Ecto neural progenitor cell (in vitro differentiated cells): ENCODE results near the gene CACNB1.

Source experiments
- DNase-seq: peaks from one replicate; pipeline ENCODE4 v3.0.0-alpha.2; 2018; ENCODE audit warnings: low spot score

CACNB1 gene

DNA sequence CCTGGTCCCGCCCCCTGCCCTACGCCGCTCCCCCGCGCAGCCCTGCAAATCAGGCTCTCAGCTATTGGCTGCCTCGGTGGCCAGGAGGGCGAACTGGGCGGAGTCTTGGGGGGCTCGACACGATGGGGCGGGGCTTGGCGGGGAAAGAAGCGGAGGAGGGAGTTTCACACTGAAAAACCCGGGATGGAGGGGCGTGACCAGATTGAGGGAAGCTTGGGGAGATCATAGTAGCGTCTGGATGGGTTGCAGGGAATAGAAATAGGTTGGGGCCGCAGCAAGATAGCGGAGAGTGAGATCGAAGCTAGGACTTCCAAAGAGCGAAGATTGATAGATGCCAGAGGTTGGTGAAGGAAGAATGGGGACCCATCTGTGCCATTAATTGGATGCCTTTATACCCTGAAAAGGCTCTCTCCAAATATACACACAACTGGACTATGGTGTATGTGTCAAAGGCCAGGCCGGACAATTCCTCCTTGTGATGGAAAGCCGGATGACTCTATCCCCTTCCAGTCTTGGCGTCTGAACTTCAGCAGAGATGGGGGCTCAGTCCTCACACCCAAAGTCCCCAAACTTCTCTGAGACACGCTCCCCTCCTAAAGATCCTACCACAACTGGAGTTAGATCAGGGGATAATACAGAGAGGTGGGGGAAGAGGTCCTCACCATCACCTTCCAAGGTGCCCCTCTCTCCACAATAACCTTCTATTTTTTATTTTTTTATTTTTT, 28.7 kb upstream of the CACNB1 start:
- DNase-seq = peak; percentile 99

DNA sequence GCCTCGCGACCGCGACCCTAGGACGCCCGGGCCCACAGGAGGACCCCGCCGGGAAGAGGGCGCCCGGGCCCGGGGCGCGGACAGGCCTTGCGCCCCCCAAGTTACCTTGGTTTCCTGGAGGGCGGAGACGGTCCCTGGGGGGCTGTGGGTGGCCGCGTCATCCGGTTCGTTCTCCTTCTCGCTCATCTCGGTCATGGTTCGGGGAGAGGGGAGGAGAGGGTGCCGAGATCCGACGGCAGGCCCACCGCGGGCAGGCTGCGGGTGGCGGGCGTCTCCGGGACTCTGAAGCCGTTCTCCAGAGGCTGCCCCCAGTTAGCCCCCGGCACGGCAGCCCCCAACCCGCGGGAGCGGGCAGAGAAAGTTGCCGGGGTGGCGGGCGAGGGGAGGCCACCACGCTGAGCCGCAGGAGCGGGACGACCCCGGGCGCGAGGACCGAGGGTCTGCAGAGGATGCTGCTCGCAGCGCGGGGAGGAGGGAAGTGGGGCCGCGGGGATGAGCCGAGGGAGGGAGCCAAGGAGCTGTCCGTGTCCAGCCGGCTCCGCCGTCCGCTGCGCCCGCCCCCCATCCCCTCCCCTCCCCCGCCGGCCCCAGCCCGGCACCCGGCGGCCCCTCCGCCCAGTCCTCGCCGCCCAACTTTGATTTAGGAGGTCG, 28.0 kb upstream of the CACNB1 start, which contains the start of gene STAC2:
TSS of gene STAC2 (minus strand) at position 638 of the 651 bp plus-strand sequence. CDS start at position 195, 443 bp downstream.
- DNase-seq = no peak

DNA sequence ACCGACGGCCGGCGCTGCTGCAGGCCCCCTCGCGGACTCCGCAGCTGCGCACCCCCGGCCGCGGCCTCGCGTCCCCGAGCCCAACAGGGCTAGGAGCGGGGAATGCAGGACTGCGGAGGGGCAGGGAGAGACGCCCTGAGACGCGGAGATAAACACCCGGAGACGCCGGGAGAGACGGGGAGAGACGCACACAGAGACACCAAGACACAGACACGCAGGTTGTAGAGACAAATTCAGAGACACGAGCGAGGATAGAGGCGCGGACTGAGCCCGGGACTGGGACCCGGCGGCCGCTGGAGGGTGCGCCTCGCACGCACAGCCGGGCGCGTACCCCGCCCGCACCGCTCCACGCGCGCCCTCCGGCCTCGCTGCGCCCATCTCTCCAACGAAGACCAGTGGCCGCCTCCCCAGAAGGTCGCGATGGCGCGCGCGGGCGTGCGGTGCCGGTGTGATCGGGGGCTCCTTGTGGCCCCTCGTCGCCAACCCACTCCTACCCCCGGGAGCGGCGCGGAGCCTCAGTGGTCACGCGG, 27.4 kb upstream of the CACNB1 start:
- DNase-seq = peak; percentile 64

DNA sequence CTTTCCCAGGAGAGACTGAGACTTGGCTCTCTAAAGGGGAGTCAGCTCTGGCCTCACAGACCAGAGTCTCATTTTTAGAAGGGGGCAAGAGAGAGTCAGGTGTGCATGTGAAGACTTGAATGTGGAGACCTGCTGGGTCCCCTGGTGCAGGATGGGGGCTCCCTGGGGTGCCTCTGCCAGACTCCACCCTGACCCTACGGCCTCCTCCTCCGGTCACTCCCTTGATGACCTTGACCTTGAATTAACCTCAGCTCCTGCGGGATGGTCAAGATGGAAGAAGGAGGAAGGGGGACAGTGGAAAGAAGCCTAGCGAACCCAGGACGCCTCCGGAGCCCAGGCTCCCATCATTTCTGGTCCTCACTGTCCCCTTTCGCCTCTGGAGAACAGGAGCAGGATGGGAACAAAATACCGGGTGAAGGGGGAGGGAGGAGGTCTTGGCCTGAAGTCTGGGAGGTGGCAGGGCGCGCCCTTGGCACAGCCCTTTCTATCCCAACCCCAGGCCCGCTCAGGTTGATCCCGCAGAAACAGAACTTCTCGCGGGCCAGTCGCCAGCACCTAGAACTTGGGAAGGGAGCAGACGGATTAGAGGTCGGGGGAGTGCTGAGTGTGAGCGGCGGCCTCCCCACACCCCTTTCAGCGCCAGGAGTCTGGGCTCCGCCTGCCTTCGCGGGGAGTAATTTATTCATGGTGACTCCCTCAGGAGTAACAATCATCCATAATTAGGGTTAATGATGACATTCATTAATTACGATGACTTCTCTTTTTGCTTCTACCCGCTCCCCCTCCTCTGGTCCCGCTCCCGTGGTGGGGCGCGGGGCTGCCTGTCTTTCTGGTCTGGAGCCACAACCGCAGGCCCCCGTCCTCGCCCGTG, 26.7 kb upstream of the CACNB1 start:
- peak; percentile 60 for DNase-seq

DNA sequence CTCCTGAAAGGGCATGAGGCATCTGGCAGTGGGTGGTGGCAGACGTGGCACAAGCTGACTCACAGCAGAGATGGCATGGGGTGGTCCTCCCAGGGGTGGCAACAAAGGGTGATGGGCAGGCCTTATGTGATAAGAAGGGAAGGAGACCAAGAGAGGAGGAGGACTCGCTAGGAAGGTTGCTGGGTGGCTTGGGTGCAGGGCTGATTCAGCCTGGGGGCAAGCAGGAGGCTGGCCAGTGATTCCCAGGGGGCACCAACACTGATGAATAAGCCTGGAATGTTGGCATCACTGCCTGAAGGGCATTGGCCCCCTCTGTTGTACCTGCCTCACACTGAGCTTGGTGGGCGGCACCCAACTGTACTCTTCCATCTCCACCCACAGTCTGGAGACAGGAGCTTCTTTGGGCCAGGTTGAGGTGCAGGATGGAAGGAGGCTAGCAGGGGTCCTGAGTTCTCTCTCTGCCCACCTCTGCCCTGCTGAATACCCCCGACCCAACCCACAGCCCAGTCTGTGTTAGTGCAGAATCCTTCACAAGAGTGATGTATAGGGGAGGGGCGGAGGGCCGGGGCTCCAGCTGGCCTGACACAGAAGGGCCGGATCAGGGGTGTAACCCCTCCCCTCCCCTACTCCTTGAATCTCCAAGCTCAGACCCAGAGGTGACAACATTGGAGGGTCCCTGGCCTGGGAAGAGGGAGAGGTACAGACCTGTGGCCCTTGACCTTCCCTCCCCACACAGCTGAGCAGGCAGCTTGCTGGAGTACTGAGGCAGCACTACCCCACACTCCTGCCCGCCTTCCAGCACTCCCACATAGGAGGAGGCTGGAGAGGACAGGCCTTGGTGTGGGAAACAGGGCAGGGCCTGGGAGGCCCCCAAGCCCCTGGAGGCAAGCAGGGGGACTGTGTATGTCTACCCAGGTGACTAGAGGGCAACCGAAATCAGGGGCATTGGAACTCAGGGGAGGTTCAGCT, 25.7 kb upstream of the CACNB1 start:
- DNase-seq = peak; percentile 53

DNA sequence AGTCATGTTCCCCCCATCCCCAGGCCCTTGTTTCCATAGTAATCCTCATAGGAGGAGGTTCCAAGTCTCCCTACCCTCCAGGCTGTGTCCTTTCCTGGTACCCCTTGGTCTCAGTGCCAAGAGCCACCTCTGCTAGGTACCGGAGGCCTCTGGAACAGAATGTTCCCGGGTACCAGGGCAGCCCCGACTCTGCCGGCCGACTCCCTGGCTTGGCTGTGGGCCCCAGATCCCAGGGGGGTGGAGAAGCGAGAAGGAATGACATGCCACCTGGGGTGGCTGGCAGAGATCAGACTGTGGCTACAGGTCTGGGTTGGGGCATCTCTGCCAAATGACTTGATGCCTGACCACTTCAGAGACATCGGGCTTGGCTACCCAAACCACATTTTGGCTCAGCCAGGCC, 24.7 kb upstream of the CACNB1 start:
- DNase-seq = no peak

DNA sequence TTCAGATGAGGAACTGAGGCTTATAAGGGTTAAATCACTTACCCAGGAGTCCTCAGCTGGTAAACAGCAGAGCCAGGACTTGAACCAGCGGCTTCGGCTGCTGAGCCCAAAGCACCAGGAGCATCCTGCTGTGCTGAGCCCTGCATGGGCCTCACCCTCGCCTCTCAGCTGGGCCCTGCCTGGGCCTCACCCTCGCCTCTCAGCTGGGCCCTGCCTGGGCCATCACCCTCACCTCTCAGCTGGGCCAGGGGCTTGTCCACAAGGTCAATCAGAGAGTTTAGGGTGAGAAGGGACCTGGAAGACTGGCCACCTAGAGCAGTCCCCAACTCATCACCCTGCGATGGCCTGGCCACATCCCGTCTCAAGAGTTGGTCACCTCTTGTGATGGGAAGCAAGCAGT, 24.1 kb upstream of the CACNB1 start:
- no peak for DNase-seq

DNA sequence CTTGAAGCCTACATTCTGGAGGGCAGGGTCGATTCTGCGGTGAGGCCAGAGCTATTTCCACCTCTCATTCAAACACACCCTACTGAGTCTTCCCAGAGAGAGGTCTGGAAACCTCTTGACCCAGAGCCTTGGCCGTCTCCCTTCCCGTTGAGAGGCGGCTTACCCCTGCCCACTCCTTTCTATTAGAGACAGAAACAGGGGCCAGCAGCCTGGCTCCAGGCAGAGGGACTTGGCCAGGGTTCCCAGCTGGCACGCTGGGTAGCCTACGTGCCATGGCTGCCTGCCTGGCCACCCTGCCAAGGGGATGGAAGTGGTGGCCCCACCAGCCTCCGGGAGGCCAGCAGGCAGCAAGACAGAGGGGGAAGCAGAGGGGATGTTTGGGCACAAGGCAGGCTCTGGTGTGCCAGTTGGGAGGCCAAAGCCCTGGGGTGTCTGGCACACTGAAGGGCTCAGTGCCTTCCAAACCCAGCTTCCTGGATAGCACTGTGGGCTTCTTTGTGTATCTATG, 22.2 kb upstream of the CACNB1 start:
- no peak for DNase-seq

DNA sequence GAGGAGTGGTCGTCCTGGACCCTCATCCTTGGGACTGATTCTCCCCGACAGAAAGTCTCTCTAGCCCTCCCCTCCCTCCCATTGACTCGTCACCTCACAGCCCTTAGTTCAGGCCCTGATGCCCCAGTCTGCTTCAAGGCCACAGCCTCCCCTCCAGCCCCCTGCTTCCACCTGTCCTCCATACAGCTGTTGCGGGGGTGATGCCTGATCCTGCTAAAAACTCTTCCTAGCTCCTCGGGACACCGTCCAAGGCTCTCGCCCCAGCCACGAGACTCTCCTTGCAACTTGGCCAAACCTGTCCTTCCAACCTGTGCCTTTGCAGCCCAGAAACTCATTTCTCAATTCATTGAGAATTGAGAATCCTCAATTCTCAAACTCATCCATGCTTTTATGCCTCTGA, 21.4 kb upstream of the CACNB1 start:
- DNase-seq = no peak

DNA sequence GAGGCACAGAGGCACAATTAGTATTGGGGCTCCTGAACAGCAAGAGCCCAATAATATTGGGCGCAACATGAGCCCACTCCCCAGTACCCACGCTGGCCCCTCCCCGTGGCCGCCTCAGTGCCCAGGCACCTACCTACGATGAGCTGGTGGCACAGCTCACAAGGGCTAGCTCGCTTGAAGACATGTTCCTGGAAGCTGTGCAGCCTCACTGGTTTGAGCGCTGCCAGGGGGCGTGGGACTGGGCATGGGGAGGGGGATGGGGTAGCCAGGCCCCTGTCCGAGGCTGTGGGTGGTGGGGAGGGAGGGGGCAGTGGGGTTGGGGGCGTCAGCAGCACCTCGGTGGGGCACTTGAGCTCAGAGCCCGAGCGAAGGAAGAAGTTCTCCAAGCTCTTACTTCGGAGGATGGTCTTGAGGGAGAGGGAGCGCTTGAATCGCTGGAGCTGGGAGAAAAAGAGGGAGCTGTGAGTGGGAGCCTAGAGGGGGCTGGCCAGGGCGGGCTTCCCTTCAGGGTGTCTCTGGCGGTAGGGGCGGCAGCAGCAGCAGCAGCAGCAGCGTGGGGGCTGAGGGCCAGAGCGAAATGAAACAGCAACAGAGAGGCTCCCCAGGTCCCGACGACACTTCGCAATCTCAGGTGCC, 20.4 kb upstream of the CACNB1 start:
- no peak for DNase-seq

DNA sequence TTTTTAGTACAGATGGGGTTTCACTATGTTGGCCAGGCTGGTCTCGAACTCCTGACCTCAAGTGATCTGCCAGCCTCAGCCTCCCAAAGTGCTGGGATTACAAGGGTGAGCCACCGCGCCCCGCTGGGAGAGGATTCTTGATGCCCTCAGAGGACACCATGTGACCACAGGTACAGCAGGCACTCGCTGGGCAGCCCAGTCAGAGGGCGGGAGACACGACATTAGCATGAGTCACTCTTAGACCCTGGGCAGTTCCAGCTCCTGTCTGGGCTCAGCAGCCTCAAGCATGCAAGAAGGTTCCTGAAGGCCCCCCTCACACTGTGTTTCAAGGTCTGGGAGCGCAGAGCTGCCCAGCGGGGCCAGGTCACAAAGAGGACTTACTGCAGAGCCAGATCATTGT, 16.4 kb upstream of the CACNB1 start:
- no peak for DNase-seq

DNA sequence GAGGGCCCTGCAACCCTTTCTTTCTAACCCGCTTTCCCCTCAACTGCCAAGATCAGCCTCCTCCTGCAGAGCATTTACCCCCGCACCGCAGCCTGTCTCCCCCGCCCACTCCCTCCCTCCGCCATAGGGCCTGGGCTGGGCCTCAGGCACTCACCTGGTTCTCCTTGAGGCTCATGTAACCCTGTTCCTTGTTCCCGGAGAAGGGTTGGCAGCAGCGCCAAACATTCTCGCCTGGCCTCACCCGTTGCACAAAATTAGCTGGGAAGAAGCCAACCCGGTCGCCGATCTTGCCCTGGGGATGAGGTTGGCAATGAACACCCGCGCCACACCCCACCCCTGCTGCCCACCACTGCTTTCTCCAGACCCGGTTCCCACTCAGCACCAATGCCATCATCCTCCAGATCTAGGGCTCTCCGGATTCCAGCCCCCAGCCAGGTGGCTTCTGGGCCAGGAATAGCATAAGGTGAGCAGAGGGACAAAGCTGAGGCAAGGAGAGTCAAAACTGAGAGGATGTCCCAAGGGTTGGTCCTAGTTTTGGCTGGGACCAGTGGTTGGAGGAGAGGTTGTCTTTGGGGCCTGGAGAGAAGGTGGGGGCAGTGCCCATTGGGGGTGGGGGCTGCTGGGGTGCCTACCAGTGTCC, 15.5 kb upstream of the CACNB1 start:
- DNase-seq = no peak

DNA sequence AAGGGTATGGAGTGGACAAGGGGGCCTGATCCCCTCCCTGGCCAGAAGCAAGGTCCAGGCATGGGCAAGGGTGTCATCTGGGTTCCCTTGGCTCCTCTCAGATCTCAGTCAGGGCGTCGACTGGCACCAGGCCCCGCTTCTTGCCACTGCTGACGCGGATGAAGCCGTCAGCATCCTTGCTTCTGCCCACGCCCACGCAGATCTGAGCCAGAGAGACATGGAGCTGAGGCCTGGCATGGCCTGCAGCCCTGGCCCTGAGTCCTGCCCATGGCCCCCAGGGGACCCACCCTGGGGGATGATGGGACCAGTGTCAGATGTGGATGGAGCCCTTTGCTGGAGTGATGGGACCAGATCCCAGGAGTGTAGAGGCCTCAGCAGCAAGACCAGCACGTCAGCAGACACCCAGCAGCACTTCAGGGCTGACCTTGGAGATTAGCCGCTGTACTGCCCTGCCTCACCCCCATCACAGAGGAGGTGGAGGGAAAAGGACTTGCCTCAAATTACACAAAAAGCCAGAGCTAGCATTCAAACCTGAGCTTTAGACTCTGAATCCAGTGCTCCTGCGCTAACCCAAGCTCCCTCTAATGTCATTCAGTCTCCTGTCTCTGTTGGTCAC, 14.8 kb upstream of the CACNB1 start:
- no peak for DNase-seq

DNA sequence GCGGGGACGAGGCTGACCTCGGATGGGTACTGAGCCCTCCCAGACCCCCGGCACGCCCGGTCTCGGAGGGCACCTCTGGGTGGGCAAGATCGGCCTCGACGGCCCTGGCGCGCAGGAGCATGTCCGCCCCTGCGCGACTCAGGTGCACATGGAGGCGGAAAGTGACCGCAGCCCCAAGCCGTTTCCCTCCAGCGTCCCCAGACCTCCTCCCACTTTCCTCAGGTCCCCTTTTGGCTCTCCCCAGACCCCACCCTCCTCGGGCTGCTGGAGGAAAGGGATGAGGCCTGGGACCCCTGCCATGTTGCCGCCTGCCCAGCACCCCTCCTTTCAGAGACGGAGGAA, 12.6 kb upstream of the CACNB1 start:
- DNase-seq = no peak

DNA sequence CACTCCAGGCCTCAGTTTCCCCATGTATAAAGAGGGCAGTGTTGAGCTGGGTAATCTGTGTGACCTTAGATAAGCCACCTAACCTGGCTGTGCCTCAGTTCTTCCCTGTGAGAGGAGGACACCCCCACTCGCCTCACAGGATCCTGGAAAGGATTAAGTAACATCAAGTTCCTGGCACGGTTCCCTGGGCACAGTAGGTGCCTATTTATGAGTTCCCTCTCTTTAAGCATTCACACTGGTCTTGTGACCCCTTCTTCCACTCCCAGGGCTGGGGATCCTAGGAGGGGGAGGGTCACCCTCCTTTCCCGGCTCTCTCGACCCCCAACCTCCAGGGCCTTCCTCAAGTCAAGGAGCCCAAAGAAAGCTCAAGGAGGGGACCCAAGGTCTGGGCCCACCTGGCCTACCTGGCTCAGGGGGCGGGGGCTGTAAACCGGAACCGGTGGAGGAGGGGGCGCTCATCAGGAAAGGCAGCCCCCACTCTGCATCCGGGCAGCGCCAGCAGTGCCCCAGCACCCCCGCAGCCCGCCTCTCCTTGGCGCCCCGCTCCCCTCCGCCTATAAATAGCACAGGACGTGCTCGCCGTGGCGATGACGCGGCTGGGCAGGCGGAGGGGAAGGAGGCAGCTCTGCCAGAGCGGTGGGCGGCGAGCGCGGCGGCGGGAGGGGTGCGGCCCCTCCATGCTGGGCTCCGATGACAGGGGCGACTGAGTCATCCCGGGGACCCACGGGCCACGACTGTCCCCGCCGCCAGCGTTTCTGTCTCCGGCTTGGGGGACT, 12.0 kb upstream of the CACNB1 start:
- DNase-seq = no peak

DNA sequence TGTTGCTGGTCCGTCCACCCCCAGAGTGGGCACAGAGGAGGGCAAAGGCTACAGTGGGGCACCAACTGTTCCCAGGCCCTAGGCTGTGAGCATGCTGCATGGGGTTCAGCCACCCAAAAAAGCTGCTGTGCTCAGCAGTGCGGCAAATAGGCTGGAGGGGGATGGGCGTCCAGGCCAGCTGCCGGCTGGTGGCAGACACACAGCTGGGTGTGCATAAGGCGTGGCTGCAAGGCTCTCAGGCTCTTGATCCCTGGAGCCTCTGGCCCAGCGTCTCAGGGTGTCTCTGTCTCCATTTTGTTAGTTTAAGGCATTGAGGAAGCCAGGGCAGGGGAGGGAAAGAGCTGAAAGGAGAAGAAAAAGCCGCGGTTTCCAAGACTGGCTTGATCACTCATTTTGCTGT, 11.4 kb upstream of the CACNB1 start:
- no peak for DNase-seq

DNA sequence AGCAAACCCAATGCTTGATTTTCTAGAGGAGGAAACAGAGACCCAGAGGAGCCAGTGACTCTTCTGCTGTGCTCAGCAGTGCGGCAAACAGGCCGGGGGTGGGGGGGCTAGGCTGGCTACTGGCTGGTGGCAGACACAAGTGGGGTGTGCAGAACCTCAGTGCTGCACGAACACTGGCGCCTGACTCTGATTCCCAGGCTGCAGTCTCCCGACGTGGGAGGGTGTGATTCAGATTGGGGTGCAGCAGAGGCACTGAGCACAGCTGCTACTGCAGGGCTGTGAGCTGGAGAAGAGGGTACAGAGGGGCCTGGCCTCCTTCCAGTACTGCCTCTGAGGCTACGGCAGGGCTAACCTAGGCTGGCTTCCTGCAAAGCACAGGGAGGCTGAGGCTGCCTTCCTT, 10.7 kb upstream of the CACNB1 start:
- no peak for DNase-seq

DNA sequence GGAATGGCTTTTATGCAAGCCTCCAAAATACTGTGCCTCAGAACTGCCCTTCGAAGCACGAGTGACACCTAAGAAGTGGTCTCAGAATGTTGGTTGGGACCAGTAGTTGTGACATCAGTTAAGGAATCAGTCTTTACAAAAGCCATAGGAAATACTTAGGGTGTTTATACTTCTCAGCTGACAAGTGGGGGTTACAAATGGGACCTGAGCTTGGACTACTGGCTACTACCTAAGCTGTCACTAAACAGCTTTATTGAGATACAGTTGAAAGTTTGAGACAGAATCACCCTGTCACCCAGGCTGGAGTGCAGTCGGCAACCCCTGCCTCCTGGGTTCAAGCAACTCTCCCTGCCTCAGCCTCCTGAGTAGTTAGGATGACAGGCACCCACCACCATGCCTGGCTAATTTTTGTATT, 7.7 kb upstream of the CACNB1 start:
- DNase-seq = no peak

DNA sequence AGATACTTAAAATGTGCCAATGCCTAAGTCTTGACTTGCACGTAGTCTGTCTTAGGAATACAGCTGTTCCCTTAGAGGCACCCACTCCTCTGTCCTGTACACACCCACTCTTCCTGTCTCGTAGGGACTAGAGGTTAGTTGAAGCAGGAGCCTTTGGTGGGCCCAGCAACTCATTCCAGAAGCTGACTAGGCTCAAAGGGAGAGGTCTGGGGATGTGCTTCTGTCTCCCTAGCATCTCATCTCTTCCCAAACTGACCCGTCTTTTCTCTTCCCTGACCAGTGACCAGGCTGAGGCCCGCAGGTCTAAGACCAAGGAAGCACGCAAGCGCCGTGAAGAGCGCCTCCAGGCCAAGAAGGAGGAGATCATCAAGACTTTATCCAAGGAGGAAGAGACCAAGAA, 6.8 kb upstream of the CACNB1 start:
- no peak for DNase-seq
